CD8-positive, alpha-beta memory T cell (primary cell): ENCODE results near the gene PRSS33. TPM values are rescaled to one million over a fixed set of nuclear protein-coding genes. Genes with fewer than 3 reads are reported as not detected.

Experiments
- CTCF ChIA-PET: fragments of 350-600 bp; sonication (Branson Sonifier 250); formaldehyde crosslinking; loops from one replicate; lab custom pipeline; 2021; ENCODE audit warnings: antibody characterized with exemption; lab: Charles Lee
- POLR2A ChIA-PET: fragments of 350-600 bp; sonication (Branson Sonifier 250); formaldehyde crosslinking; loops from one replicate; lab custom pipeline; 2021; ENCODE audit warnings: antibody characterized with exemption; lab: Charles Lee
- DNase-seq, 5 donors: peaks; one replicate each; pipeline versions ENCODE4 v3.0.0 to v3.0.0-alpha.2; 2020 to 2022; ENCODE audit warnings: mixed read lengths in 1 of 5
- H3K27ac ChIP-seq: one replicate; pipeline ENCODE4 v1.7.0; 2013; ENCODE audit warnings: low read depth, mild to moderate bottlenecking, low read length, moderate library complexity
- H3K27me3 ChIP-seq: 2 replicates; pipeline ENCODE4 v1.7.0; 2013; ENCODE audit warnings: low read length, mild to moderate bottlenecking; ENCODE audit not compliant: insufficient read depth, poor library complexity, severe bottlenecking
- H3K36me3 ChIP-seq: 2 replicates; pipeline ENCODE4 v1.7.0; 2013; ENCODE audit warnings: mild to moderate bottlenecking, low read length, moderate library complexity; ENCODE audit not compliant: insufficient read depth
- H3K4me1 ChIP-seq: 2 replicates; pipeline ENCODE4 v1.7.0; 2013; ENCODE audit warnings: mild to moderate bottlenecking, low read length, moderate library complexity; ENCODE audit not compliant: insufficient read depth
- H3K4me3 ChIP-seq: 2 replicates; pipeline ENCODE4 v1.7.0; 2013; ENCODE audit warnings: mild to moderate bottlenecking, low read length
- H3K9me3 ChIP-seq: 2 replicates; pipeline ENCODE4 v1.7.0; 2013; ENCODE audit warnings: mild to moderate bottlenecking, low read length
- H3K27ac Mint-ChIP-seq, 8 donors: one replicate each; pipeline ENCODE4 v1.8.0; 2020 to 2021; ENCODE audit warnings: mixed read lengths in 8 of 8, mild to moderate bottlenecking in 6 of 8, inconsistent platforms in 3 of 8, moderate library complexity in 3 of 8
- H3K27me3 Mint-ChIP-seq, 2 donors: one replicate each; pipeline ENCODE4 v1.8.0; 2020 to 2021; ENCODE audit warnings: mixed read lengths in 2 of 2, mild to moderate bottlenecking in 1 of 2, moderate library complexity in 1 of 2
- H3K36me3 Mint-ChIP-seq, 3 donors: one replicate each; pipeline ENCODE4 v1.8.0; 2020 to 2021; ENCODE audit warnings: mixed read lengths in 3 of 3, inconsistent platforms in 1 of 3, mild to moderate bottlenecking in 1 of 3
- H3K4me1 Mint-ChIP-seq, 3 donors: one replicate each; pipeline ENCODE4 v1.8.0; 2020 to 2021; ENCODE audit warnings: mixed read lengths in 3 of 3, inconsistent platforms in 1 of 3, mild to moderate bottlenecking in 1 of 3
- H3K4me3 Mint-ChIP-seq, 7 donors: one replicate each; pipeline ENCODE4 v1.8.0; 2020 to 2021; ENCODE audit warnings: mixed read lengths in 7 of 7, mild to moderate bottlenecking in 6 of 7, moderate library complexity in 4 of 7, inconsistent platforms in 2 of 7
- H3K9me3 Mint-ChIP-seq, 5 donors: one replicate each; pipeline ENCODE4 v1.8.0; 2020 to 2022; ENCODE audit warnings: mixed read lengths in 5 of 5, mild to moderate bottlenecking in 3 of 5, moderate library complexity in 2 of 5, inconsistent platforms in 1 of 5
- polyA plus RNA-seq: library from polyadenylated mRNA; unstranded; fragments of 300-500 nt; fragmentation: Illumina TruSeq; gene quantifications from one replicate; pipeline ENCODE4 v1.2.3, GENCODE V29; 2021
- total RNA-seq, 2 experiments: library from RNA; stranded (reverse); gene quantifications; one replicate each; pipeline ENCODE4 v1.2.3, GENCODE V29; 2021

PRSS33 gene
- total and polyA plus RNA-seq, 3 experiments from 2014 or later, result 0.15 to 0.22 TPM; not detected in 1

DNA sequence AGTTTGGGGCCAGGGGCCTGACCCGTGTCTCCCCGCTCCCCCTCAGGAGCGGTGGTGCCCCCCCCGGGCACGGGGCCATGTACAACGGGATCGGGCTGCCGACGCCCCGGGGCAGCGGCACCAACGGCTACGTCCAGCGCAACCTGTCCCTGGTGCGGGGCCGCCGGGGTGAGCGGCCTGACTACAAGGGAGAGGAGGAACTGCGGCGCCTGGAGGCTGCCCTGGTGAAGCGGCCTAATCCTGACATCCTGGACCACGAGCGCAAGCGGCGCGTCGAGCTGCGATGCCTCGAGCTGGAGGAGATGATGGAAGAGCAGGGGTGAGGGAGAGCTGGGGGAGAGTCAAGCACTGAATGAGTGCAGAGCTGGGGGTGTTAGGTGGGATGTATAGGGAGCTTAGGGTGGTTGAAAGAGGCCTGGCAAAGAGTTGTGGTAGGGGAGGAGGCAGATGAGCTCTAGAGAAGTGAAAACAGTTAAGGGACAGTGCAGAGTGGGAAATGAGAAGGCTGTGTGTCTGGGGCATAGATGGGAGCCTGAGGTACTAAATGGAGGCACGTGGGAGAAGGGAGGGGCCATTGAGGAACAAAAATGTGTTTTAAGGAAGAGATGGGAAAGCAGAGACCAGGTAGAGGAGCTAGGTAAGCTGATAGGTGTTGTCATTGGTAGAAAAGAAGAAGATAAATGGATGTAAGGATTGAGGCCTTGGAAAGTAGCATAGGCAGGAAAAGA lies 30.9 kb downstream of the PRSS33 start:
- Histone ChIP-seq H3K27ac (no peak overlapping the region), H3K4me1 (peaks cover 45% of the 10 kb centered on the region), H3K27me3 (no peaks in the 10 kb centered on the region), H3K4me3 (no peak overlapping the region), H3K9me3 (no peaks in the 10 kb centered on the region), H3K36me3 (peaks cover 50% of the 10 kb centered on the region)
- DNase-seq, result no peak
- H3K4me1 Mint-ChIP-seq, result peaks cover 57 to 77% (median 76%) of the 10 kb centered on the region in 3 donors
- ChIA-PET POLR2A (interaction anchor here (1.1 kb wide), 1 partner anchor 20 kb away, joined by 5 read pairs; no protein-coding TSS in a partner anchor), CTCF (no interaction called here)
- H3K4me3 Mint-ChIP-seq, result peak overlapping the region in 5 of 7 donors; percentile 2 to 96 (median 6)
- peak overlapping the region in 5 of 8 donors; percentile 28 to 90 (median 81) for H3K27ac Mint-ChIP-seq
- H3K9me3 Mint-ChIP-seq, result peaks cover 0 to 3% (median 0%) of the 10 kb centered on the region in 5 donors
- H3K27me3 Mint-ChIP-seq, result peaks cover 0 to 4% of the 10 kb centered on the region in 2 donors
- H3K36me3 Mint-ChIP-seq, result peaks cover 18 to 85% (median 40%) of the 10 kb centered on the region in 3 donors

- ChIA-PET CTCF (no interaction called here), POLR2A (interaction anchor here (0.6 to 6.8 kb wide), 3 partner anchors 14 to 435 kb away, joined by 4 to 55 read pairs (median 5); partner anchors contain the start of gene ELOB)
- Mint-ChIP-seq H3K36me3 (peaks cover 10 to 72% (median 29%) of the 10 kb centered on the region in 3 donors), H3K4me3 (peak overlapping the region; percentile 87 to 96 (median 91)), H3K9me3 (peaks cover 0 to 3% (median 0%) of the 10 kb centered on the region in 5 donors), H3K4me1 (peaks cover 62 to 81% (median 80%) of the 10 kb centered on the region in 3 donors), H3K27ac (peak overlapping the region; percentile 77 to 99 (median 93)), H3K27me3 (peaks cover 0 to 9% of the 10 kb centered on the region in 2 donors)
- Histone ChIP-seq H3K9me3 (no peaks in the 10 kb centered on the region), H3K36me3 (peaks cover 37% of the 10 kb centered on the region), H3K4me3 (peak overlapping the region; percentile 77), H3K27me3 (no peaks in the 10 kb centered on the region), H3K4me1 (peaks cover 50% of the 10 kb centered on the region), H3K27ac (no peak overlapping the region)
- DNase-seq, result no peak
Measured at GRCh38 chr16:2755158-2755557, 32.2 kb downstream of the PRSS33 start.

DNA sequence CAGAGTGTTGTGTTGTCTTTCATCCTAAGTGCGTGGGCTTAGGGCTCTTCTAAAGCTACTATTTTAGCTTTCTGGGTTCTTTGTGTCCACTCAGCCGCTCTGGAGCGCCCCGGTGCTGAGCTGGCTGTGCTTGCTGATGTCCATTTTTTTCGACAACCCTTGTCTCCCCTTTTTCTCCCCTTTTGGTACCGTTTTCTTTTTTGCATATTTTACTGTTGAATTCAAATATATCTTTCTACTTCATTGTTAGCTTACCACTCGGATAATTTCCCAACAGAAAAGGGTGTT lies 33.7 kb downstream of the PRSS33 start:
- H3K4me3 Mint-ChIP-seq, result peak overlapping the region; percentile 87 to 96 (median 91)
- Histone ChIP-seq H3K36me3 (peaks cover 22% of the 10 kb centered on the region), H3K27ac (peak overlapping the region; percentile 98), H3K4me1 (peaks cover 50% of the 10 kb centered on the region), H3K9me3 (no peaks in the 10 kb centered on the region), H3K27me3 (no peaks in the 10 kb centered on the region), H3K4me3 (peak overlapping the region; percentile 77)
- H3K9me3 Mint-ChIP-seq, result peaks cover 0 to 3% (median 0%) of the 10 kb centered on the region in 5 donors
- H3K36me3 Mint-ChIP-seq, result peaks cover 4 to 58% (median 18%) of the 10 kb centered on the region in 3 donors
- peaks cover 57 to 76% (median 69%) of the 10 kb centered on the region in 3 donors for H3K4me1 Mint-ChIP-seq
- peak overlapping the region; percentile 77 to 99 (median 94) for H3K27ac Mint-ChIP-seq
- ChIA-PET CTCF (no interaction called here), POLR2A (interaction anchor here (1.2 to 6.8 kb wide), 4 partner anchors 15 to 71 kb away, joined by 3 to 55 read pairs (median 4); partner anchors contain the start of genes ELOB and KCTD5)
- no peak for DNase-seq
- peaks cover 0 to 10% of the 10 kb centered on the region in 2 donors for H3K27me3 Mint-ChIP-seq

GRCh38 chr16:2752850-2753732 lies 34.3 kb downstream of the PRSS33 start:
- Histone ChIP-seq H3K4me1 (peaks cover 50% of the 10 kb centered on the region), H3K4me3 (peak overlapping the region; percentile 98), H3K9me3 (no peaks in the 10 kb centered on the region), H3K27me3 (no peaks in the 10 kb centered on the region), H3K27ac (peak overlapping the region; percentile 98), H3K36me3 (peaks cover 18% of the 10 kb centered on the region)
- Mint-ChIP-seq H3K27ac (peak overlapping the region; percentile 77 to 99 (median 95)), H3K4me1 (peaks cover 54 to 71% (median 66%) of the 10 kb centered on the region in 3 donors), H3K4me3 (peak overlapping the region; percentile 87 to 98 (median 91)), H3K27me3 (peaks cover 0 to 10% of the 10 kb centered on the region in 2 donors), H3K36me3 (peaks cover 0 to 52% (median 15%) of the 10 kb centered on the region in 3 donors), H3K9me3 (peaks cover 0 to 3% (median 0%) of the 10 kb centered on the region in 5 donors)
- CTCF ChIA-PET, result no interaction called here
- POLR2A ChIA-PET, result interaction anchor here (0.6 to 6.8 kb wide), 6 partner anchors 16 to 788 kb away, joined by 3 to 55 read pairs (median 4); partner anchors contain the start of genes ELOB, KCTD5, PRSS27 and RPS2
- DNase-seq, result peak in 2 of 5 donors; percentile 54 to 78

DNA sequence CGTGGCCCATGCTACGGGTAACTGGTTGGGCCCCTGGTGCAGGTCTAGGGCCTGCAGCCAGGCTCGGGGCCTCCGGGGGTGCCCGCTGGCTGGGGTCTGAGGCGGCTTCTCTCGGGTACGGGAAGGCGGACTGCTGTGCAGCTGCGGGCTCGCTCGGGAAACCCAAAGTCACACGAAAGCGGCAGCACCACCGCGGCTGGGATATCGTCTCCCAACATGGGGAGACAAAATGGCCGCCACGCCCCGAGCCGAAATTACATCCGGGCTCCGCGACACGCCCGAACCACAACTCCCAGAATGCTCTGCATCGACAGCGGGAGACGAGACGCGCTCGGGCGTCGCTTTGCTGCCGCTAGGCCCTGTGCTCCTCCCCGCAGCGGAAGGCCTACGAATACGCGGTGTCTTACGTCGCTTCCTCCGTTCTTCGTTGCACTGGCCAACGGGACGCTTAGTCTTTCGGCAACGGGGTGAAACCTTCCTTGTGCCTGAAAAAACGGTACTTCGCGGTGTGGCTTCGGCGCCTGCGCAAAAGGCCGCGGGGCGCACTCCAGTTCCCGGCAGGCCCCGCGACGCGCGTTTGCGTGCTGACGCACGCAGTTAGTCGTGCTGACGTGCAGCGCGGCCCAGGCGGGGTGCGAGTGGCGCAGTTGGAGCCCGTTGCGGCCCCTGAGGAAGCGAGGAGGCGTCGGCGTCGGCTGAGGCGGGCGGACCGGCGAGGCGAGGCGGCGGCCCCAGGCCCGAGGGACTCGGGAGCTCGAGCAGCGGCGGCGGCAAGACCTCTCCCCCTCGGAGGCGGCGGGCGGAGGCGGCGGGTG lies 35.1 kb downstream of the PRSS33 start, which contains the start of gene SRRM2:
SRRM2 (plus strand) TSS at position 604 of the 815 bp plus-strand sequence. CDS start 3,727 bp downstream, outside the sequence.
- Histone ChIP-seq H3K4me1 (peaks cover 50% of the 10 kb centered on the region), H3K27ac (peak within 1 kb of the TSS; percentile 98), H3K36me3 (peaks cover 9% of the 10 kb centered on the region), H3K9me3 (no peaks in the 10 kb centered on the region), H3K27me3 (no peaks in the 10 kb centered on the region), H3K4me3 (peak within 1 kb of the TSS; percentile 98)
- peaks cover 50 to 64% (median 59%) of the 10 kb centered on the region in 3 donors for H3K4me1 Mint-ChIP-seq
- DNase-seq, result peak; percentile 89 to 96 (median 95)
- H3K9me3 Mint-ChIP-seq, result peaks cover 0 to 3% (median 0%) of the 10 kb centered on the region in 5 donors
- peak within 1 kb of the TSS; percentile 87 to 98 (median 91) for H3K4me3 Mint-ChIP-seq
- peak within 1 kb of the TSS; percentile 97 to 99 (median 98) for H3K27ac Mint-ChIP-seq
- CTCF ChIA-PET, result interaction anchor here (2.0 kb wide), 1 partner anchor 26 kb away, joined by 5 read pairs; no protein-coding TSS in a partner anchor
- peaks cover 0 to 10% of the 10 kb centered on the region in 2 donors for H3K27me3 Mint-ChIP-seq
- H3K36me3 Mint-ChIP-seq, result peaks cover 0 to 43% (median 8%) of the 10 kb centered on the region in 3 donors
- POLR2A ChIA-PET, result interaction anchor here (0.6 to 6.8 kb wide), 5 partner anchors 25 to 1281 kb away, joined by 3 to 55 read pairs (median 4); partner anchors contain the start of genes ELOB, KCTD5, PRSS27 and RPS2

GRCh38 chr16:2751577-2752034 lies 35.8 kb downstream of the PRSS33 start:
- peak overlapping the region; percentile 53 to 98 (median 90) for H3K4me3 Mint-ChIP-seq
- peak overlapping the region; percentile 97 to 99 (median 98) for H3K27ac Mint-ChIP-seq
- peaks cover 4% of the 10 kb centered on the region for H3K36me3 ChIP-seq
- no peaks in the 10 kb centered on the region for H3K9me3 ChIP-seq
- H3K27ac ChIP-seq, result peak overlapping the region; percentile 98
- H3K27me3 Mint-ChIP-seq, result peaks cover 0 to 10% of the 10 kb centered on the region in 2 donors
- peaks cover 0 to 37% (median 8%) of the 10 kb centered on the region in 3 donors for H3K36me3 Mint-ChIP-seq
- H3K27me3 ChIP-seq, result no peaks in the 10 kb centered on the region
- H3K4me3 ChIP-seq, result peak overlapping the region; percentile 98
- ChIA-PET POLR2A (interaction anchor here (0.6 to 6.8 kb wide), 2 partner anchors 26 to 1281 kb away, joined by 3 to 55 read pairs; partner anchors contain the start of gene ELOB), CTCF (interaction anchor here (2.0 kb wide), 1 partner anchor 27 kb away, joined by 5 read pairs; no protein-coding TSS in a partner anchor)
- no peak for DNase-seq
- H3K4me1 ChIP-seq, result peaks cover 44% of the 10 kb centered on the region
- peaks cover 43 to 57% (median 53%) of the 10 kb centered on the region in 3 donors for H3K4me1 Mint-ChIP-seq
- H3K9me3 Mint-ChIP-seq, result peaks cover 0 to 3% (median 0%) of the 10 kb centered on the region in 5 donors
